Superior temporal gyrus (tissue), 1 donor: Measurements from ENCODE around the gene CD81.

Experiments
- DNase-seq: peaks from one replicate; pipeline ENCODE4 v3.0.0-alpha.2; 2016; ENCODE audit errors: extremely low spot score

Gene CD81

DNA sequence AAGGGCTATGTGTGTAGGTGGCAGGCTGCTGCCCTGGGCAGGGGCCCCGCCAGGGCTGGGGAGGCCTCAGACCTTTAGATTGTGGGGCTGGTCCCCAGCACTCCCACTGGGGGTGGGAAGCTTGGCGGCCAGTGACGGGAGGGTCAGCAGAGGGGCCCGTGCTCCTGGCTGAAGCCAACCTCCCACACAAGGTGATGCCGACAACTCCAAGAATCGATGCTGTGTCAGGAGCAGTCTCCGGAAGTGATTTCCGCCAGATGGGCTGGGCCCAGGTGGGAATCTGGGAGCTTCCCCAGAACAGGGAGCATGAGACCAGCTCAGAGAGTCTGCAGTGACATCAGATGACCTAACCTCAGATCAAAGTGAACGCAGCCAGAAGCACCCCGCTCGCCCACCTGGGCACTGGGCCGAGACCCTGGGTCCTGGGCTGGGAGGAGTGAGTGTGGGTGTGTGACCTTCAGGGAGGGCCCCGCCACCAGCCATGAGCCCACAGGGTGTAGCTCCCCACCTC, 59.5 kb downstream of the CD81 start:
- DNase-seq = no peak

DNA sequence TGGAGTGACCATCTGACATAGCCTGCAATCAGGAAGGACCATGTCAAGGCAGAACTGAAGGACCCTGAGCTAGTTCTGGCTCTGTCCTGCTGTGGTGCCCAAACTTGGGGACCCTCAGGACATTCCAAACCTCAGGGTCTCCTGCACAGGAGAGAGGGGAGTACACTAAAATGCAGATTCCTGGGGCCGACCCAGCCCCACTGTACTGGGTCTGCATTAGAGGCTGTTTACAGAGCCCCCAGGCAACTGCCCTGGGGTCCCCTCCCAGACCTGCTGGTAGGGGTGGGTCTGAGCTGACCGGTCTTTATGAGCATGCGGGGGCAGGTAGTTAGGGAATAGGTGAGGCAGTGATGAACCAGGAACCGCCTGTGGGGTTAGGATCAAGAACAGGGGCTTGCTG, 60.4 kb downstream of the CD81 start:
- no peak for DNase-seq

DNA sequence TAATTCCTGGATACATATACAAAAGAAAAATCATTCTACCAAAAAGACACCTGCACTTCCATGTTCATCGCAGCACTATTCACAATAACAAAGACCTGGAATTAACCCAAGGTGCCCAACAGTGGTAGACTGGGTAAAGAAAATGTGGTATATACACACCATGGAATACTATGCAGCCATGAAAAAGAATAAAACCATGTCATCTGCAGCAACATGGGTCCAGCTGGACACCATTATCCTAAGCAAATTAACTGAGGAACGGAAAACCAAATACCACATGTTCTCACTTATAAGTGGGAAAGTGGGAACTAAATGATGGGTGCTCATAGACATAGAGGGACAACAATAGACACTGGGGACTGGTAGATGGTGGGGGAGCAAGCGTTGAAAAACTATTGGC, 62.7 kb downstream of the CD81 start:
- DNase-seq = no peak

DNA sequence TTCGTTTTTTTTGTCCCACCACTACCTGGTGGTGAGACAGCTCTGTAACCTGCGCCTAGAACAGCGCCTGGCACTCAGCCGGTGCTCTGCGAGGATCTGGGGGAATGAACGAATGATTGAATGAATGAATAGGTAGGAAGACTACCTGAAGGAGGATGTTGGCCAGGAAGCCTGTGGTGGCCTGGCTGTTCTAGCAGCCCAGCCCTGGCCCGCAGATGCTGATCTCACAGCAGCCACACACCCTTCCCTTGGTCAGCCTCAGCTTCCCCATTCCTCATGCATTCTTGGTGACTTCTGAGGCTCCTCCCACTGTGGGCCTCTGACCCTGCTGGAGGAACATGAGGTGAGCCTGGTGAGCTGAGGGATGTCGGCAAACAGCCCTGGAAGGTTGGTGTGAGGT, 63.5 kb downstream of the CD81 start:
- DNase-seq = no peak

DNA sequence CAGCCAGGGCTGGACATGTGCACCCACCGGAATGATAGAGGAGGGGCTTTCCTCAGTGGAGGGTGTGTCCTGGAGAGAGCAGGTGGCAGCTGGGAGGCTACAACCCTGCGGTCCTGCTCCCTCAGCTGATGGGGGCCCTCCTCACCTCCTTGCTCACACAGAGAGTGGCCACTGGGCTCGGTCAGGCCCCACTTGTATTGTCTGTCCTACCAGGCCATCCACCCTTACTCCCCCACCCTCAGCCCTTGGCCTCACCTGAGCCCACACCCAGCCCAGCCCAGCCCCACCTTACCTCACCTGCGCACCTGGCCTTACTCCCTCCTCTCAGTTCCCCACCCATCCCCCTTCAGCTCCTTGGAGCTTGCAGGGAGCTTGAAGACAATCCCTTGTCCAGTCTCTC, 64.1 kb downstream of the CD81 start:
- DNase-seq = no peak

DNA sequence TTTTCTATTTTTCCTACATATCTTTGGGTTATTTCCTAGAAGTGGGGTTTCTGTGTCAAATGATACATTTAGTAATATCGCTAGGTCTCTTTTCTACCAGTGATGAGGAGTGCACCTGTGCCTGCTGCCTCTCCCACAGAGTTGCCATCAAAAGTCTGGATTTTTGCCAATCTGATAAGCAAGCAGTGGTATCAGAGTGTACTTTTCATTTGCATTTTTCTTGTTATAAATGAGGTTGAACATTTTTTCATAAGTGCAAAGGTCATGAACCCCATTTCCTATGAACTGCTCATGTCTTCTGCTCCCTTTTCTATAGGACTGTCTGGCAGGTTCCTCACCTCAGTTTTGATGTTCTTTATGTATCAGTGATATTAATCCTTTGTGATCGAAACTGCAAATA, 65.5 kb downstream of the CD81 start:
- DNase-seq = no peak

DNA sequence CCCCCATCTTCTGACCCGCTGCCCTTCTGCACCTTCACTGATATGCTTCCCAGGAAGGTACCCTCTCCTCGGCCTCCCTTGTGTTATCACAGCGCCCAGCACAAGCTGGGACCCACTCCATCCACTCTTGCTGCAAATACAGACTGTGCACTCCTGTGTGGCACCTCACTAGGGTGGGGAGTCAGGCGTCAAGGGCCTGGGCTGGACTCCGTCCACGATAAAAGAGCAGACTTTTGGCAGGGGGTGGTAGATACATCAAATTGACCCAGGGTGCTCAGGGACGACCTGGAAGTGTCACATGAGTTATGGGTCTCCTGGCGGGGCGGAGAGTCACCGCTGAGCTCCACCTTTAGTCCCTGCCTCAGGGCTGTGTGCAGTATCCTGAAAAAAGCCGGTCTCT, 66.3 kb downstream of the CD81 start:
- no peak for DNase-seq

DNA sequence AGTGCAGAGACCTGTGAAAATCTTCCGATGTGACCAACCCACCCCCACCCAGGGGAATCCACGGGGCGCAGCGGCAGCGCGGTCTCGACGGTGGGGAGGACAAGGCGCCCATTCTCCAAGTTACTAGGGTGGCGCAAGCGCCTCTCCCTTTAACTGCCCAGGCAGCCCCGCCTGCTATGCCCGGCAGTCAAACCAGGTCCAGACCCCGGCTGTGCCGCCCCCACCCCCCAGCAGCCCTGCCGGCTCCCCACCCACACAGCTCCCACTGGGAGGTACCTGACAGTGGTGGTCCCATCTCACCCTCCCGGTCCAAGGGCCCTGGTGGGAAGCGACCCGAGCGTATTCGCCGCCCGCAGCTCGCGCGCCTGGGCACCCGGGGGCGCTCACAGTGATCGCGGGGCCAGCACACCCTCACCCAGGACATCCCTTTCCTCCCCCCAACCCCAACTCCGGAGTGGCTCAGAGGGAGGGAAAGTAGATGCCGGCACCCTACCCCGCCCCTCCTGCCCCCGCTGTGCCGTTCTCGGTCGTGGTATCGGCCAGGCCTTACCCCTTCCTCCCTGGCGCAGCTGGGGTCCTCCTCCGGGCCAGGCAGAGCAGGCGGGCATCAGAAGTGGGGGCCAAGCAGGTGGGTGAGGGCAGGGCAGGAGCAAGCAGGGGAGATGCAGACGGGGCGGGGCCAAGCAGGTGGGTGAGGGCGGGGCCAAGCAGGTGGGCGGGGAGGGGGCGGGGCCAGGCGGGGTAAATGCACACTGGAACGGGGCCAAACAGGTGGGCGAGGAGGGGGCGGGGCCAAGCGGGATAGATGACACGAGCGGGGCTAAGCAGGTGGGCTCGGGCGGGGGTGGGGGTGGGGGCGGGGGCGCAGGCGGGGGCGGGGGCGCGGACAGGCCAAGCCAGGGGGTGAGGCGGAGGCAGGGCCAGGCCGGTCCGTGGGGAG, 67.0 kb downstream of the CD81 start, which contains the start of gene TRPM5:
Gene TRPM5, minus strand, starts transcription at position 634 of the 940 bp plus-strand sequence. CDS start 21,478 bp downstream, outside the sequence.
- no peak for DNase-seq

DNA sequence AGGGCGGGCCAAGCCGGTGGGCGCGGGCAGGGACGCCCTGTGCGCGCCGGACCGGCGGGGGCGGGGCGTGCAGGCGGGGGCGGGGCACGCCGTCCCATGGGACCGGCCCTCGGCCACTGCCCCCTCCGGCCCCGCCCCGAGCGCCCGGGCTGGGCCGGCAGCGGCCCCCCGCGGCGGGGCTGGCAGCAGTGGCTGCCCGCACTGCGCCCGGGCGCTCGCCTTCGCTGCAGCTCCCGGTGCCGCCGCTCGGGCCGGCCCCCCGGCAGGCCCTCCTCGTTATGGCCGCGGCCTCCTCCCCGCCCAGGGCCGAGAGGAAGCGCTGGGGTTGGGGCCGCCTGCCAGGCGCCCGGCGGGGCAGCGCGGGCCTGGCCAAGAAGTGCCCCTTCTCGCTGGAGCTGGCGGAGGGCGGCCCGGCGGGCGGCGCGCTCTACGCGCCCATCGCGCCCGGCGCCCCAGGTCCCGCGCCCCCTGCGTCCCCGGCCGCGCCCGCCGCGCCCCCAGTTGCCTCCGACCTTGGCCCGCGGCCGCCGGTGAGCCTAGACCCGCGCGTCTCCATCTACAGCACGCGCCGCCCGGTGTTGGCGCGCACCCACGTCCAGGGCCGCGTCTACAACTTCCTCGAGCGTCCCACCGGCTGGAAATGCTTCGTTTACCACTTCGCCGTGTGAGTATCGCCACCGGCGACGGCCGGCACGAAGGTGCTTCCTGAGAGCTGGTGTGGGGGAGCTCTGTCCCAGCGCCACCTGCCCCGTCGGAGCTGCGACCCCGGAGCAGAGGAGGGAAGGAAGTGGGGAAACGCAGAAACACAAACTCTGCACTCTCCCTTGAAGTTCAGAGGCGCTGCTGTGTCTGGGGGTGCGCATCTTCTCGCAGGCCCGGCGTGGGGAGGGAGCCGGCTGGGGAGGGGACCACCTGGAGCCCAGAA, 68.0 kb downstream of the CD81 start, which contains the start of gene KCNQ1:
Gene KCNQ1, plus strand, starts transcription at position 188 of the 925 bp plus-strand sequence. Its CDS starts 91 bp downstream, at position 279.
- DNase-seq = no peak

DNA sequence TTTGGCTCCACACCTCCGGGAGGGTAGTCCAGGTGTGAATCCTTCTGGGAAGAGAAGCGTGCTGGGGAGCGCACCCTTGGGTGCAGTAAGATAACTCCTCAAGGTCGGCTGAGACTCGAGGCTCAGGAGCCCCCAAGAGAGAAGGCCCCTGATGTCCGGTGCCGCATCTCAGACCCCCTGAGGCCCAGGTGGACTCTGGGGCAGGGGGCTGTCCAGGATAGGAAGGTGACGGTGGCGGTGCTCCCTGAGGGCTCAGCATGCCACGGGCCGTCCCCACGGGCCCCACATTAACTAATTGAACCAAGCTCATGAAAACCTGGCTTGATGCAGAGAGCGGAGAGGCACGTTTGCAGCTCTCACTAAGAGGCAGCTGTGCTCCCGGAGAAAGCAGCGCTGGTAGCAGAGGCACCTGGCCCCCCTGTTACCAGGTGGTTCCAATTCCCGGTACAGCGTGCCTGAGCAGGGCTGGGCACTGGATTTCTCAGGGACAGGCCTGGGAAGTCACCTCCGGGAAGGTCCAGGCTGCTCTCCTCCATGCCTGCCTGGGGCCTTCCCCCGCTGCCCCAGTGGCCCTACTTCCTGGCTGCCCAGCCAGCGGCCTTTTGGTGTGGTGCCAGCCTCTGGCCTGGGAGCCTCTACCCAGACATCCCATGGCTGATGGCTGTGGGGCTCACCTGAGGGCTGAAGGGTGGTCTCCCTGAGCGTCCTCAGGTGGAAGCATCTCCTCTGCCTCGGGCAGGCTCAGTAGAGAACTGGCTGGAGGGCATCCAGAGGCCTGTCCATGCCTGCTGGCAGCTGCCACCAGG, 68.8 kb downstream of the CD81 start:
- DNase-seq = no peak

DNA sequence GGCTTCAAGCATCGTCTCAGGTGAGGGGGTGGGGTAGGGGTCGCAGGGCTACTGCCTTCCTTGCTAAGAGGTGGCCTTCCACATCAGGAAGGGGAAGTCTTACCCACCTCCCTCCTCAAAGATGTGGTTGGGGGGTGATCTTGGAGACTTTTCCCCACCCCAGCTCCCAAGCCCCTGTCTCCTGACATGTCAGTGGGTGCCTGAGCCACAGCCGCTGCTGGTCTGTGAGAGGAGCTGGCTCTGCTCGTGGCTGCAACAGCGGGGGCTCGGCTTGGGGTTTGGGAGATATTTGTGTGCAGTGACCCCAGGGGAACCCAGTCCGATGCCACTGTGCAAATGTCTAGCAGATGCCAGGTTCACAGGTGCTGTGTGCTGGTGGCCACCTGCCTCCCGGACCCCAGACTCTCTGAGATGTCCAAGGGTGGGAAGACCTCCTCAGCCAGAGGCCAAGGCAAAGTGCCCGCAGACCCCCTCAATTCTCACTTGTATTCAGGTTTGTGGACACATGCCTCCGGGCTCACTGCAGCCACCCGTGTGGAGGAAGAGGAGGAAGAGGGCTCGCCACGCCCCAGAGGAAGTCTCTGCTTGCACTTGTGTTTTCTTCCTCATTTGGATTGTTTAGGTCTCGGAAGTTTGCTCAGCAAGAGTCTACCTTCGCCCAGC, 69.6 kb downstream of the CD81 start:
- DNase-seq = no peak
